ENCODE data around the gene CNOT6L. TPM values are rescaled to one million over a fixed set of nuclear protein-coding genes. Genes with fewer than 3 reads are reported as not detected.

CNOT6L gene
- total RNA-seq, 1 experiment from 2014 or later = 14.5 TPM

DNA sequence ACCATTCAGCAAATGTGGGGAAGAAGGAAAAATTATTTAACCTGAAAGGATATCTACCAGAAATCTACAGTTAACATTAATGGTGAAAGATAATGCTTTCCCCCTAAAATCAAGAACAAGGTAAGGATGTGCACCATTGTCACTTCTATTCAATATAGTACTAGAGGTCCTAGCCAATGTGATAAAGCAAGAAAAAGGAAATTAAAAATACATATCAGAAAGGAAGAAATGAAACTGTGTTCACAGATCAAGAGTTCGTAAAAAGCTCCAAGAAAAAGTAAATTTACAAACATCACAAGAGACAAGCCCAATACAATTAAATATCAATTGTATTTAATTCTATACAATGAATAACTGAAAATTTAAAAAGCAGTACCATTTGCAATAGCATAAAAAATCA is 57.6 kb downstream of the CNOT6L start:
- no peaks in the 10 kb centered on the region for H3K9me3 ChIP-seq (ENCODE audit: control insufficient read depth, low read depth, low read length)
- no peaks in the 10 kb centered on the region for H3K23me2 ChIP-seq (ENCODE audit: insufficient read length, low read depth, low read length, poor library complexity, severe bottlenecking)
- peaks cover 19 to 26% of the 10 kb centered on the region in 2 experiments for H3K9me3 Mint-ChIP-seq
- no peaks in the 10 kb centered on the region for H3K27me3 Mint-ChIP-seq (ENCODE audit: low read depth)
- no peaks in the 10 kb centered on the region for H3K79me2 ChIP-seq (ENCODE audit: insufficient read depth, low read length)
- no peaks in the 10 kb centered on the region for H3K4me1 ChIP-seq (ENCODE audit: insufficient read depth, low read length)
- H3K27ac Mint-ChIP-seq = no peak overlapping the region
- H3K4me3 Mint-ChIP-seq = no peak overlapping the region
- no peak overlapping the region for H3K27ac ChIP-seq (ENCODE audit: insufficient read length, low read depth, low read length)
- H3K4me1 Mint-ChIP-seq = no peaks in the 10 kb centered on the region
- no peak overlapping the region for H3K4ac ChIP-seq (ENCODE audit: low read depth, low read length)
- TF ChIP-seq, protein P1, sequence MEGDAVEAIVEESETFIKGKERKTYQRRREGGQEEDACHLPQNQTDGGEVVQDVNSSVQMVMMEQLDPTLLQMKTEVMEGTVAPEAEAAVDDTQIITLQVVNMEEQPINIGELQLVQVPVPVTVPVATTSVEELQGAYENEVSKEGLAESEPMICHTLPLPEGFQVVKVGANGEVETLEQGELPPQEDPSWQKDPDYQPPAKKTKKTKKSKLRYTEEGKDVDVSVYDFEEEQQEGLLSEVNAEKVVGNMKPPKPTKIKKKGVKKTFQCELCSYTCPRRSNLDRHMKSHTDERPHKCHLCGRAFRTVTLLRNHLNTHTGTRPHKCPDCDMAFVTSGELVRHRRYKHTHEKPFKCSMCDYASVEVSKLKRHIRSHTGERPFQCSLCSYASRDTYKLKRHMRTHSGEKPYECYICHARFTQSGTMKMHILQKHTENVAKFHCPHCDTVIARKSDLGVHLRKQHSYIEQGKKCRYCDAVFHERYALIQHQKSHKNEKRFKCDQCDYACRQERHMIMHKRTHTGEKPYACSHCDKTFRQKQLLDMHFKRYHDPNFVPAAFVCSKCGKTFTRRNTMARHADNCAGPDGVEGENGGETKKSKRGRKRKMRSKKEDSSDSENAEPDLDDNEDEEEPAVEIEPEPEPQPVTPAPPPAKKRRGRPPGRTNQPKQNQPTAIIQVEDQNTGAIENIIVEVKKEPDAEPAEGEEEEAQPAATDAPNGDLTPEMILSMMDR (conservative IDR thresholded peaks at IDR 0.05) = no peak
- no peak overlapping the region for H2AK5ac ChIP-seq (ENCODE audit: insufficient read length, low read length)
- no peak overlapping the region for H2BK15ac ChIP-seq (ENCODE audit: low read depth, low read length)
- H4K5ac ChIP-seq (ENCODE audit: insufficient read length, low read depth, low read length) = no peak overlapping the region
- DNase-seq = no peak
- no peak overlapping the region for H2BK12ac ChIP-seq (ENCODE audit: insufficient read length, low read depth, low read length)
- H2BK5ac ChIP-seq (ENCODE audit: insufficient read length, low read length) = no peak overlapping the region
- no peak overlapping the region for H2AFZ ChIP-seq (ENCODE audit: low read length)
- no peak overlapping the region for H3K56ac ChIP-seq (ENCODE audit: insufficient read length, low read depth, low read length)
- H3K79me1 ChIP-seq (ENCODE audit: insufficient read depth, low read depth, low read length, poor library complexity, severe bottlenecking) = no peaks in the 10 kb centered on the region
- no peaks in the 10 kb centered on the region for H4K20me1 ChIP-seq (ENCODE audit: control insufficient read depth, insufficient read depth, insufficient read length)
- H2BK20ac ChIP-seq (ENCODE audit: low read depth, low read length, poor library complexity, severe bottlenecking) = no peak overlapping the region
- H4K8ac ChIP-seq (replicated peaks; ENCODE audit: insufficient read length, low read depth, low read length) = no peak overlapping the region
- no peak overlapping the region for H3K18ac ChIP-seq (ENCODE audit: insufficient read length, low read depth, low read length)
- no peaks in the 10 kb centered on the region for H3K27me3 ChIP-seq (ENCODE audit: insufficient read depth, low read length)
- no peak overlapping the region for H3T11ph ChIP-seq (ENCODE audit: low read length)
- H3K36me3 Mint-ChIP-seq (ENCODE audit: insufficient read depth in 1 of 3, low read depth in 3 of 3) = peaks cover 11 to 35% (median 28%) of the 10 kb centered on the region in 3 experiments
- no peak overlapping the region for H3K4me2 ChIP-seq (ENCODE audit: insufficient read depth, insufficient read length, low read length)
- H2BK120ac ChIP-seq (ENCODE audit: low read depth, low read length, poor library complexity, severe bottlenecking) = no peak overlapping the region
- H3K23ac ChIP-seq (ENCODE audit: insufficient read length, low read depth, low read length) = no peak overlapping the region
- no peak overlapping the region for H3K9ac ChIP-seq (ENCODE audit: extremely low read depth, insufficient read length, low read length)
- H3K14ac ChIP-seq (ENCODE audit: insufficient read depth, low read length) = no peak overlapping the region
- WGBS (ENCODE audit: extremely low coverage, insufficient read length, low lambda C conversion rate) = no CpG with 5 or more reads among the region's 1 CpG
- H4K91ac ChIP-seq (ENCODE audit: insufficient read length, low read depth, low read length) = no peak overlapping the region

Data from H9 (cell line).